Neural cell (in vitro differentiated cells): ENCODE data around the gene TEKT3. TPM values are rescaled to one million over a fixed set of nuclear protein-coding genes. Genes with fewer than 3 reads are reported as not detected.

ENCODE experiments used
- H2AFZ ChIP-seq: fragments of 200-600, 300-800 bp; sonication (generic), shearing (Covaris generic); 2 replicates; pipeline ENCODE4 v1.6.0; 2014; ENCODE audit warnings: low read depth, mild to moderate bottlenecking, antibody characterized with exemption, low read length, moderate library complexity
- H3F3A ChIP-seq: fragments of 200-600 bp; shearing (Covaris generic); 2 replicates; pipeline ENCODE4 v1.6.1; 2016; ENCODE audit warnings: mild to moderate bottlenecking, moderate library complexity, mixed read lengths, antibody characterized with exemption, low read length; ENCODE audit not compliant: insufficient read depth, poor library complexity, severe bottlenecking
- H3K27ac ChIP-seq: fragments of 200-600, 300-800 bp; sonication (generic), shearing (Covaris generic); 2 replicates; pipeline ENCODE4 v1.5.1; 2014; ENCODE audit warnings: mild to moderate bottlenecking, low read length, moderate library complexity
- H3K27me3 ChIP-seq: fragments of 300-800, 200-600 bp; sonication (generic), shearing (Covaris generic); 2 replicates; pipeline ENCODE4 v1.6.0; 2014; ENCODE audit warnings: mild to moderate bottlenecking, low read depth, low read length, moderate library complexity; ENCODE audit not compliant: insufficient read depth
- H3K36me3 ChIP-seq: fragments of 300-800, 200-600 bp; sonication (generic), shearing (Covaris generic); 2 replicates; pipeline ENCODE4 v1.5.1; 2014; ENCODE audit warnings: mild to moderate bottlenecking, antibody characterized with exemption, low read length, moderate library complexity; ENCODE audit not compliant: insufficient read depth
- H3K4me2 ChIP-seq: fragments of 300-800, 200-600 bp; sonication (generic), shearing (Covaris generic); 2 replicates; pipeline ENCODE4 v1.6.0; 2014; ENCODE audit warnings: mild to moderate bottlenecking, low read length
- H3K4me3 ChIP-seq: fragments of 300-800, 200-600 bp; sonication (generic), shearing (Covaris generic); 2 replicates; pipeline ENCODE4 v1.5.1; 2014; ENCODE audit warnings: mild to moderate bottlenecking, low read length, moderate library complexity
- H3K79me2 ChIP-seq: fragments of 200-600 bp; shearing (Covaris generic); replicated peaks from 2 replicates; pipeline ENCODE4 v1.6.0; 2014; ENCODE audit warnings: mild to moderate bottlenecking, low read length, moderate library complexity; ENCODE audit not compliant: insufficient read depth
- H3K9ac ChIP-seq: fragments of 300-800, 200-600 bp; sonication (generic), shearing (Covaris generic); 2 replicates; pipeline ENCODE4 v1.6.1; 2016; ENCODE audit warnings: mild to moderate bottlenecking, low read length, mixed read lengths
- H3K9me2 ChIP-seq: fragments of 200-600 bp; shearing (Covaris generic); 2 replicates; pipeline ENCODE4 v1.6.1; 2016; ENCODE audit warnings: mild to moderate bottlenecking, low read length, mixed read lengths; ENCODE audit not compliant: insufficient read depth
- H3K9me3 ChIP-seq: fragments of 200-600, 300-800 bp; sonication (generic), shearing (Covaris generic); 2 replicates; pipeline ENCODE4 v1.6.1; 2016; ENCODE audit warnings: mild to moderate bottlenecking, mixed run types, low read length, moderate library complexity, mixed read lengths
- H4K20me1 ChIP-seq: fragments of 200-600 bp; shearing (Covaris generic); 2 replicates; pipeline ENCODE4 v1.6.1; 2016; ENCODE audit warnings: mild to moderate bottlenecking, mixed run types; ENCODE audit not compliant: insufficient read depth
- CTCF ChIP-seq: fragments of 450-650 bp; IDR thresholded peaks from 2 replicates; pipeline ENCODE4 v1.5.1; 2014; ENCODE audit warnings: antibody characterized with exemption, mild to moderate bottlenecking, moderate library complexity; ENCODE audit not compliant: poor library complexity, severe bottlenecking
- EP300 ChIP-seq: fragments of 450-650 bp; conservative IDR thresholded peaks from 2 replicates; pipeline ENCODE4 v1.6.1; 2014; ENCODE audit warnings: antibody characterized with exemption, mild to moderate bottlenecking, moderate library complexity; ENCODE audit not compliant: poor library complexity, severe bottlenecking
- EZH2 ChIP-seq: fragments of 200-600, 300-800 bp; shearing (Covaris generic), sonication (generic); IDR thresholded peaks from 2 replicates; pipeline ENCODE4 v1.6.1; 2014; ENCODE audit warnings: antibody characterized with exemption, low read length, borderline replicate concordance, mild to moderate bottlenecking; ENCODE audit not compliant: insufficient read depth, poor library complexity, severe bottlenecking
- MXI1 ChIP-seq: fragments of 450-650 bp; conservative IDR thresholded peaks from 2 replicates; pipeline ENCODE4 v1.6.1; 2014; ENCODE audit warnings: antibody characterized with exemption, mild to moderate bottlenecking; ENCODE audit not compliant: poor library complexity, severe bottlenecking
- POLR2AphosphoS5 ChIP-seq: IDR thresholded peaks from 2 replicates; pipeline ENCODE4 v1.6.1; 2012
- RAD21 ChIP-seq: fragments of 450-650 bp; conservative IDR thresholded peaks from 2 replicates; pipeline ENCODE4 v1.6.1; 2014; ENCODE audit warnings: antibody characterized with exemption, mild to moderate bottlenecking, moderate library complexity
- SMC3 ChIP-seq: fragments of 450-650 bp; conservative IDR thresholded peaks from 2 replicates; pipeline ENCODE4 v1.6.1; 2014; ENCODE audit warnings: antibody characterized with exemption, mild to moderate bottlenecking, moderate library complexity; ENCODE audit not compliant: poor library complexity
- TAF1 ChIP-seq: IDR thresholded peaks from 2 replicates; pipeline ENCODE4 v1.6.1; 2012; ENCODE audit warnings: low read depth
- polyA plus RNA-seq: library from polyadenylated mRNA; depleted of rRNA; stranded (reverse); fragments of >200 nt; gene quantifications from 2 replicates; pipeline ENCODE4 v1.2.3, GENCODE V29; 2014
- TF ChIP-seq, protein P1 (sequence below): IDR thresholded peaks from 2 replicates; pipeline ENCODE4 v1.6.1; 2012; ENCODE audit warnings: borderline replicate concordance

Gene TEKT3
- polyA plus RNA-seq, 1 donor from 2014 or later, result 3.1 TPM

GRCh38 chr17:15261258-15261801, 80.1 kb downstream of the TEKT3 start:
- peak overlapping the region; percentile 68 for H3K4me2 ChIP-seq
- H3K9me2 ChIP-seq, result no peaks in the 10 kb centered on the region
- TF ChIP-seq EP300, result no peak
- TF ChIP-seq EZH2, result no peak
- TF ChIP-seq, protein P1, sequence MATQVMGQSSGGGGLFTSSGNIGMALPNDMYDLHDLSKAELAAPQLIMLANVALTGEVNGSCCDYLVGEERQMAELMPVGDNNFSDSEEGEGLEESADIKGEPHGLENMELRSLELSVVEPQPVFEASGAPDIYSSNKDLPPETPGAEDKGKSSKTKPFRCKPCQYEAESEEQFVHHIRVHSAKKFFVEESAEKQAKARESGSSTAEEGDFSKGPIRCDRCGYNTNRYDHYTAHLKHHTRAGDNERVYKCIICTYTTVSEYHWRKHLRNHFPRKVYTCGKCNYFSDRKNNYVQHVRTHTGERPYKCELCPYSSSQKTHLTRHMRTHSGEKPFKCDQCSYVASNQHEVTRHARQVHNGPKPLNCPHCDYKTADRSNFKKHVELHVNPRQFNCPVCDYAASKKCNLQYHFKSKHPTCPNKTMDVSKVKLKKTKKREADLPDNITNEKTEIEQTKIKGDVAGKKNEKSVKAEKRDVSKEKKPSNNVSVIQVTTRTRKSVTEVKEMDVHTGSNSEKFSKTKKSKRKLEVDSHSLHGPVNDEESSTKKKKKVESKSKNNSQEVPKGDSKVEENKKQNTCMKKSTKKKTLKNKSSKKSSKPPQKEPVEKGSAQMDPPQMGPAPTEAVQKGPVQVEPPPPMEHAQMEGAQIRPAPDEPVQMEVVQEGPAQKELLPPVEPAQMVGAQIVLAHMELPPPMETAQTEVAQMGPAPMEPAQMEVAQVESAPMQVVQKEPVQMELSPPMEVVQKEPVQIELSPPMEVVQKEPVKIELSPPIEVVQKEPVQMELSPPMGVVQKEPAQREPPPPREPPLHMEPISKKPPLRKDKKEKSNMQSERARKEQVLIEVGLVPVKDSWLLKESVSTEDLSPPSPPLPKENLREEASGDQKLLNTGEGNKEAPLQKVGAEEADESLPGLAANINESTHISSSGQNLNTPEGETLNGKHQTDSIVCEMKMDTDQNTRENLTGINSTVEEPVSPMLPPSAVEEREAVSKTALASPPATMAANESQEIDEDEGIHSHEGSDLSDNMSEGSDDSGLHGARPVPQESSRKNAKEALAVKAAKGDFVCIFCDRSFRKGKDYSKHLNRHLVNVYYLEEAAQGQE, result no peak
- no peak for TF ChIP-seq SMC3
- no peak for TF ChIP-seq RAD21
- no peak for TF ChIP-seq TAF1
- no peak for TF ChIP-seq MXI1
- no peak for TF ChIP-seq POLR2AphosphoS5
- no peak for TF ChIP-seq CTCF
- peaks cover 56% of the 10 kb centered on the region for H3K27me3 ChIP-seq
- H2AFZ ChIP-seq, result no peak overlapping the region
- H3K79me2 ChIP-seq, result no peaks in the 10 kb centered on the region
- no peaks in the 10 kb centered on the region for H4K20me1 ChIP-seq
- no peaks in the 10 kb centered on the region for H3F3A ChIP-seq
- H3K36me3 ChIP-seq, result no peaks in the 10 kb centered on the region
- no peaks in the 10 kb centered on the region for H3K9me3 ChIP-seq
- H3K27ac ChIP-seq, result no peak overlapping the region
- H3K4me3 ChIP-seq, result peak overlapping the region; percentile 63
- H3K9ac ChIP-seq, result no peak overlapping the region

DNA sequence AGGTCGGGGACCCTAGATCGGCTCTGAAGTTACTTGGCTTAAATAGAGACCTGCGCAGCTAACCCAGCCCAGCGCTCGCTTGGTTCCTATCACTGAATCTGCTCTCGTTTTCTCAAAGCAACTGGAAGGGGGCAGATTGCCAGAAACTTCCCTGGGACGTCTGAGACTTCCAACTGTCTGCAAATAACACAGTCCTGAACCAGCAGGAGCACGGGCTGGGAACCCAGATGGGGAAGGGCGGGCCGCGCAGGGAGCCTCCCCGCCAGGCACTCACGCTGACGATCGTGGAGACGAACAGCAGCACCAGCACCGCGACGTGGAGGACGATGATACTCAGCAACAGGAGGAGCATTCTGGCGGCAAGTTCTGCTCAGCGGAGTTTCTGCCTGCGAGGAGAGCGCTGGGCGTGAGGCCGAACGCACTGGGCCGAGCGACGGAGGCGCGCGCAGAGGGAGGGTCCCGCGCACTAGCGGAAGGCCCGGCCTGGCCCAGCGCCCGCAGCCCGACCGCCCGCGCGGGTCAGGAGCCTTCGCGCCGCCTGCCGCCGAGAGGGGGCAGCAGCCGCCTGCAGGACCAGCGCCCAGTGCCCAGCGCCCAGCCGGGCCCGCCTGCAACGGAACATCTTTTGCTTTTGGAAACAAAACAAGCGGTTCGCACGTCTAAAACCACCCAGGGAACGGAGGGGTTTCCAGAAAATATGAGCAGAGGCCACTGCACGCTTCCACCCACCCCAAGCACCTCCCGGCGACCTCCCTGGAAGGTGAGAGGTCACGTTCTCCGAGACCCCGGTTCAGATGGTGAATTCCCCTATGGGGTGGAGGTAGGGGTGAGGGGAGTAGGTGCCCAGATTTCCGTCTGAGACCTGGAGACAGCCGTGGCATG, 80.8 kb downstream of the TEKT3 start:
- H3K27me3 ChIP-seq, result peaks cover 56% of the 10 kb centered on the region

More for the DNA sequence above, 80.8 kb downstream of the TEKT3 start:
- TF ChIP-seq TAF1 (no peak), EZH2 (no peak), EP300 (no peak), MXI1 (peak; percentile 20), SMC3 (peak; percentile 89), RAD21 (peak; percentile 90), POLR2AphosphoS5 (no peak), CTCF (peak; percentile 94)
- TF ChIP-seq, protein P1, result no peak
- H3K27ac ChIP-seq, result no peak overlapping the region
- no peaks in the 10 kb centered on the region for H3K36me3 ChIP-seq
- no peak overlapping the region for H2AFZ ChIP-seq
- no peak overlapping the region for H3K9ac ChIP-seq
- H3K4me3 ChIP-seq, result peak overlapping the region; percentile 63
- H3K79me2 ChIP-seq, result no peaks in the 10 kb centered on the region
- H3K4me2 ChIP-seq, result peak overlapping the region; percentile 68
- H3K9me2 ChIP-seq, result no peaks in the 10 kb centered on the region
- H3K9me3 ChIP-seq, result no peaks in the 10 kb centered on the region
- H3F3A ChIP-seq, result no peaks in the 10 kb centered on the region
- H4K20me1 ChIP-seq, result no peaks in the 10 kb centered on the region
